HG03045 (cell line): ENCODE results near the gene MAX.

Experiments used
- ATAC-seq: cut with Tn5 transposase; IDR thresholded peaks from one replicate; pipeline ENCODE4 v1.9.1; 2021; ENCODE audit warnings: mild to moderate bottlenecking, moderate library complexity; ENCODE audit not compliant: unreplicated experiment

MAX gene, protein sequence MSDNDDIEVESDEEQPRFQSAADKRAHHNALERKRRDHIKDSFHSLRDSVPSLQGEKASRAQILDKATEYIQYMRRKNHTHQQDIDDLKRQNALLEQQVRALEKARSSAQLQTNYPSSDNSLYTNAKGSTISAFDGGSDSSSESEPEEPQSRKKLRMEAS

DNA sequence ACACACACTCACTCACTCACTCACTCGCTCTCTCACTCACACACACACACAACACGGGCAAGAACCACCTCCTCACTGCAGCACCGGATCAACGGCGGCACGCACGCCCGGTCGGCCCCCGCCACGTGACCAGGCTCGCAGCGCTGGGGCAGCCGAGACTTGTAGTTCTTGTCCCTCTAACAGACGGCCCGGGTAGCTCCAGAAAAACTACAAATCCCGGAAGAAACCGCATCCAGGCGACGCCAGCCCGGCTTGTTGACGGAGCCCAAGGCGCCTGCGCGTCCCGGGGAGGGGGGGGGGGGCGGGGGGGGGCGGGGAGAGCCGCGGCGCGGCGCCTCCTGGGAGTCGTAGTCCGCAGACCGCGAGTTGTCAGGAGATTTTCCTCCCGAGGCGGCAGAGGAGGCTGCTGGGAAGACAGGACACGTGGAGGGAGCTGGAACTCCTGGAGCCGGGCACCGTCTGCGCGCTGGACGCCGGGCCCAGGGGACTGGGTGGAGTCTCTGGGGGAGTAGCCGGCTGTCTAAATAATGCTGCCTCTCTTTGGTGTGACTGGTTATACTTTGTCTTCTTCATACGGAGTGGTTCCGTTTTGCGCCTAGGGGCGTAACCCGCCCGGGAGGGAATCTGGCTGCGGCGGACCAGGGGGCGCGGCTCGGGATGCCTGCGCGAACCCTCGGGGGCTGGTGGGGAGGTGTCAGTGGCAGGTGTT, at the start of gene MAX:
Gene MAX (minus strand): TSS at position 77 of the 709 bp plus-strand sequence. CDS start 178 bp downstream, outside the sequence.
- ATAC-seq: peak; percentile 87

DNA sequence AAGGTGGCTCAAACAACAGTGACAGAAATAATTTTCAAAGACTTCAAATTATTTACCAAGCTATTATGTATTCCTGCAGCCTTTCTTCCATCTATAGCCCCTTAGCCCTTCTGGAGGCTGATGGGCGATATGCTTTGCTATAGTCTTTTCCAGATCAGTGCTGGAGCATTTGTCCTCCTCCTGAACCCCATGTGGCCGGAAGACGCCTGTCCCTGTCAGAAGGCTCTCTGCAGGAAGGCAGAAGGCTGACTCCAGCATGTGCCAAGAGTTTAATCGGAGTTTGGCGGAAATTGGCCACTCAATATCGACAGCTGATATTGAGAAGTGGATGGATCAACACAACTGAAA, 49.3 kb upstream of the MAX start:
- no peak for ATAC-seq

DNA sequence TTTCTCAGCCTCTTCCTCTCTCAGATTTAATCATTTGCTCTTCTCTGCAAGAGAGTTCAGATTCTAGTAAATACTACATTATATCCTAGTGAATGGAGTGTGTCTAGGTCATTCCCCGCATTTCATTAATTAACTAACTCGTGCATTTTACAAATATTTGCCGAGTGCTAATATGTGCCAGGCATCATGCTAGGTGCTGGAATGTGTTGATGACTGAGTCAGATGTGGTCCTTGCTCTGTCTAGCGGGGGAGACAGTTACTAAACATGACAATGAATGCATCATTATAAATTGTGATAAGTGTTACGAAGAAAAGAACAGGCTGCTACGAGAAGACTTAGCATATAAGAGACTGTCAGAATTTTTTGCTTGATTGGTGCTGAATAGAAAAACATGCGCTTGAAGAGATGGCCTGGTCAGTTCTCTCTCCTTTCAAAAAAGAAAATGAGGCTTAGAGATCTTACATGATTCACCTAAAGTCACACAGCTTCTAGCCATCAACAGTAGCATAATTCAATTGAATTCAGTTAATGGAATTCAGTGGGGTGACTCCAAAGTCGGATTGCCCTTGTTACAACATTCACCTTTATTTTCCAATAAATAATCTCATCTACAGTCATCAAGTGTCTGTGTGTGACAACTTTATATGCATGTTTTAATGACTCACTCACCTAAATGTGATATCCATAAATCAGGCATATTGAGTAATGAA, 48.7 kb upstream of the MAX start:
- ATAC-seq: no peak

DNA sequence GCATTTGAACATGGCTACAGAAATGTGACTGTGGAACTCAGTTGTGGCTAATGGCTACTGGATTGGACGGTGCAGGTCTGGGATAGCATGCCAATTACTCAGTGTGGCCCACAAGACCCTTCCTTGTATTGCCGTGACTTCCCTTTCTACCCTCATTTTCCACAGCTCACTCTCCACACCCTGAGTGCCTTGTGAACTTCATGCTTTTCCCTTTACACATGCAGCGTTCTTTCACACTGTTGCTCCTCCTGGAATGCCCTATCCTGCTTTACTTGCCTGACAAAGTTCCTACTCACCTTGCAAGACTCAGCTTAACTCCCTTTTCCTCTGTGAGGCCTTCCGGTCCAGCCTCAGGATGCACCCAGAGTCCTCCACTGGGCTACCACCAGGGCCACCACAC, 46.8 kb upstream of the MAX start:
- no peak for ATAC-seq

DNA sequence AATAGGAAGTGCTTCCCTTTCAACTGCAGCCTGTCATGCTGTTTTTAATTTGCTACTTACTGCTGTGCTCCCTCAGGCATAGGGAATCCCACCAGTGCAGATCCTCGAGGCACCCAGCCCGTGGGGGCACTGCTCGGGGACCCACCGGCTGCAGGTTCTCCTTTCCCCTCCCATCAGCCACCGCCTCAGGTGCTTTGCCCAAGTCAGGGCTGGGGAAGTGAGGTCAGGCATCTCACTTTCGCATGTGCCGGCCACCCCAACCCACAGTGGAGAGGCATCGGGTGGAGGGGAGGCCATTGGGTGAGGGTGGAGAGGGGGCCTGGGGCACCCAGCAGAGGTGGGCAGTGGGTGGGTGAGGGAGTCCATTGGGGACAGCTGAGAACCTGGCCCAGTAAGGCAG, 41.9 kb upstream of the MAX start:
- ATAC-seq: no peak

DNA sequence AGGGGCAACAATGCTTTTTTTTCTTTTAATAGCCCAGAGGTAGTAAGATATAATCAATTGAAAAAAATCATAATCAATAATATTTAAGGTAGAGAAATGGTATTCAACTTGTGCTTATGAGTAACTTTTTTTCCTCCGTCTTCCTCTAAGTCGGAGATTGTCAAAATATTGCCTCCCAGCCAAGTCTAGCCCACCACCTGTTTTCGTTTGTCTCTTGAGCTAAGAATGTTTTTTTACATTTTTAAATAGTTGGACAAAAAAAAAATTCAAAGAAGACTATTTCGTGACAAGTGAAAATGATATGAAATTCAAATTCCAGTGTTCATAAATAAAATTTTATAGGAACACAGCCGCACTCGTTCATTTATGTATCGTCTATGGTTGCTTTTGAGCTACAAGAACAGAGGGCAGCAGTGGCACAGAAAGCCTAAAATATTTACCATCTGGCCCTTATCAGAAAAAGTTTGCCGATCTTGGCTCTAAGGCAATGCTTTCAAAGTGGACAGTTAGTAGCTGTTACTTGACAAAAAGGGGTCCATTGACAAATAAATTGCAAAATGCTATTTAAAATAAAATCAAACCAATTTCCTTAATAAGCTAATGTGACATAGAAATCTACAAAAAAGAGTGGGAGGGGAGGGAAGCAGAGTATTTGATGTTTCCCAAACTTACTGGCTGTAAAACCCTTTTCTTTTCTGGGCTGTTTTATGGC, 40.8 kb upstream of the MAX start:
- ATAC-seq: no peak

DNA sequence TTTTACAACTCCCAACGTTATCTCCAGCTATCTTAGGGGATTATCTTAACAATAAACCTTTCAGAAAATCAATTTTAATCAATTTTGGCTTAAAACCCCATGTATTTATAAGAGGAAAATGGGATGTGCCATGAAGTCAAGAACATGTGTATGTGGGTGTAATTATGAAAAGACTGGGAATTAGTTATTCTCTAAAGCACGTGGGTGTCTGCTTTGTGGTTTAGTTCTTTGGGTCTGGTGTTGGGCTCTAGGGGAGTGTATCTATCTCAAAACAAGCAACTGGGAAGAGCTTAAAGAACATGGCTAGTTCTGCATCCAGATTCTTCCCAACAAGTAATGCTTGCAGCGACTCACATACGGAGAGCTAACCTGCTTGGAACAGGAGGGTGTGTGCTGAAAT, 40.1 kb upstream of the MAX start:
- ATAC-seq: no peak

DNA sequence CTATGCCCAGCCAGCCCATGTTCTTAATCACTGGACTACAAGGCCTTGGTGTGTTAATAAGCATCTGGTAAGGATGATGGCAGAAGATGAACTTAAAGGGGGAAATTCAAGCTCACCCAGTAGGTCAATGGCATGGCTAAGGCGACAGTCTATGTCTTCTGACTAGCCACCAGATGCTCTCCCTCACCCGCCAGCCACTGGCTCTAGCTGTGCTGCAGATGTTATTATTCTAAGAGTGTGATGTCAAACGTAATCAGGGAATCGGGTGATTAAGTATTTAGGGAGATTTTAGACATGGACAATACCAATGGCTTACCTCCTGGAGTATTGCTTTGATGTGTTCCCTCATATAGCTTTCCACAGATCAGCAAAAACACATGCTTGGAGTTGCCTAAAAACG, 39.2 kb upstream of the MAX start:
- no peak for ATAC-seq

DNA sequence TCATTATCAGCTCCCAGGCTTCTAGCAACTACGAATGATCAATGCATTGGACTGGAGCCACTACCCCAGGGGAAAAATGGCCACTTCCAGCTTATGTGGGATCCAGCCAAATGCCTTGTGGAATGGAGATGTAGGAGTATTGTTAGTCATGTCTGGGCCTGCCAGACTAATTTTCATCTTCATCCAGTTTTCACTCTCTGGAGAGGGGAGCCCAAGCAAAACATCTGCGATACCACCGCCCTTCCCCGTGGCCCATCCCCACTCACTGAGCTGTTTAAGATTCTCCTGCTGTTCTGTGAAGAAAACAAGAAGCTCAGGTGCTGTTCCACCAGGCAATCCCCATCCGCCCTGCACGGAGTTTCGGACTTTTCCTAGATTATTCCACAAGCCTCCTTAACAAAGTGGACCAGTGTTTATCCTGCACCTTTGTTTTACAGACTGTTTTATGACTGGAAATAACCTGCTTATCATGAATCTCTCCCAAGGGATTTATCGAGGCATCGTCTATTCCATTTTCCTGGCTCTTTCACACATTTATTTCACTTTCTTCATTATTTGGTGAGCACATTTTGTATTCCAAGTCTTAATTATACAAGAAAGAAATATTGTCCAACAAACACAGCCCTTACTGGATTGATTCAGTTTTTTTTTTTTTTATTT, 35.5 kb upstream of the MAX start:
- no peak for ATAC-seq

DNA sequence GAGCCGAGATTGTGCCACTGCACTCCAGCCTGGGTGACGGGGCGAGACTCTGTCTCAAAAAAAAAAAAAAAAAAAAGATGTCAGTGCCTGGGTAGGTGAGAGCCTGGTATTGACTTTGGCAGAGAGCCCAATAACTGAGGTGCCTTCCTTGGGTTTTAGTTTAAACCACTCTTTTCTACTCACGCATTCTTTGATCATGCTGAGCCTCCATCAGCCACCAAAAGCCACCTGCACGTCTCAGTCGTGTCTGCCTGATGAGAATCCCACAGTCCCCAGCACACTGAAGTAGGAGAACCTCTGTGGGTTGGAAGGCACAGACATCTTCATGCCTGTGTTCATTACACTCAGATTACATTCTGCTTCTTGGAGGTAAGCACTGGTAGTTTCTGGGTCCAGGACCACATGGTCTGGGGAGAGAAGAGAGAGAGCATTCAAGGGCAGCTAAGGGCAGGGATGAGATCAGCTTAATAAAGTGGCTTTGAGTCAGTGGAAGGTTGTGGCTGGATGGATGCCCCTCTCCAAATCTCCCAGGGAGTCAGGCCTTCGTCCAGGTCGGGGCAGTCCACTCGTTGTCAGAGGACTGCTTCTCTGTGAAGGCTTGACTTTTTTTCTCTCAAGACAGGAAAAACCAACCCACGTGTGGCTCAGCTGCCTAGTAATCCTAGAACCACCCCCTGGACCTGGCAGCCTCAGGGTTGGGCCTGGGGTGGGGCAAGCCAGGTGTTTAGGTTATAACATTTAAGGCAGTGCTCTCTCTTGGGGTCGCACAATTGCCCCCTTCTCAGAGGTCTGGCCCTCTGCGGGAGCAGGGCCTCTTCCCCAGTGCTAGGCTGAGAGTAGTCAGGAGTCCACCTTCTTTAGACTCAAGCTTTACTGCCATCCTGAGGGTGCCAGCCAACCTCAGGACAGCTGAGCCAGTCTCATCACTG, 32.6 kb upstream of the MAX start:
- no peak for ATAC-seq

DNA sequence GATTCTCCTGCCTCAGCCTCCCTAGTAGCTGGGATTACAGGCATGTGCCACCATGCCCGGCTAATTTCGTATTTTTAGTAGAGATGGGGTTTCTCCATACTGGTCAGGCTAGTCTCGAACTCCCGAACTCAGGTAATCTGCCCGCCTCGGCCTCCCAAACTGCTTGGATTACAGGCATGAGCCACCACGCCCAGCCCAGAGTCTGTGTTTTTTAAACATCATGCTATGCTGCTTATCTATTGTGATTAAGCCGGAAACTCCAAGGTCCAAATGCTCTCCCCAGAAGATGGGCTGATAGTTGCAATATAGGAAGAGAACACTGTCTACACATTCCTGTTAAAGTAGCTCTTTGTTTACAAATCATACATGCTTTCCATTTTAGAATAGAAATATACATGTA, 30.5 kb upstream of the MAX start:
- no peak for ATAC-seq

DNA sequence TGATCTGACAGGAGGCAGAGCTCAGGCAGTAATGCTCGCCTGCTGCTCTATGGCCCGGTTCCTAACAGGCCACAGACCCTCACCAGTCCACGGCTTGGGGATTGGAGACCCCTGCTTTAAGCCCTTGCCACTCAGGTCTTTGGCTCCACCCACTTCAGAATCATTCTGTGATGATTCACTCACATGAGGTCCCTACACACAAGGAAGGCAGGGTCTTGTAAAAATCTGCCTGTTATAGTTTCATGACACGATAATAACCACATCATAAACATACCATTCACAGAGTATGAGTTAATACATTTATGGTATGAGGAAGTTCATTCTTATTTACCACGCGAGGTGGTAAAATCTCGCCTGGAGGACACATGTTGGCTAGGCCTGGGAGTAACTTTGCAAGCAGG, 29.0 kb upstream of the MAX start:
- no peak for ATAC-seq

DNA sequence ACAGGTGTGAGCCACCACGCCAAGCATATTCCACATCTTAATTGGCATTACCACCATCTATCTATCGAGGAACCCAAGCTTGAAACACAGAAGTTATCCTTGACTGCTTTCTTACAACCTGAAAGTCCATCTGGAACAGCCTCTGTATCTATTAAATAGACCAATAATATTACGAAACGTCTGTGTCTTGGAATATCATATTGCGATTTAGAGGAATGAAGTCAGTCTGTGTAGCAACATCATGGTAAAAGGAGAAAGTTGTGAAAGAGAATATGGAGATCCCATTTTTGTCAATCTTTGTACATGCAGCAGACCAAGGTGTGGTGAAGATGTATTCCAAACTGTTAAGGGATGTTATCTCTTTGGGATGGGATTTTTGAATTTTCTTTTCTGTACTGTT, 25.8 kb upstream of the MAX start:
- ATAC-seq: no peak

DNA sequence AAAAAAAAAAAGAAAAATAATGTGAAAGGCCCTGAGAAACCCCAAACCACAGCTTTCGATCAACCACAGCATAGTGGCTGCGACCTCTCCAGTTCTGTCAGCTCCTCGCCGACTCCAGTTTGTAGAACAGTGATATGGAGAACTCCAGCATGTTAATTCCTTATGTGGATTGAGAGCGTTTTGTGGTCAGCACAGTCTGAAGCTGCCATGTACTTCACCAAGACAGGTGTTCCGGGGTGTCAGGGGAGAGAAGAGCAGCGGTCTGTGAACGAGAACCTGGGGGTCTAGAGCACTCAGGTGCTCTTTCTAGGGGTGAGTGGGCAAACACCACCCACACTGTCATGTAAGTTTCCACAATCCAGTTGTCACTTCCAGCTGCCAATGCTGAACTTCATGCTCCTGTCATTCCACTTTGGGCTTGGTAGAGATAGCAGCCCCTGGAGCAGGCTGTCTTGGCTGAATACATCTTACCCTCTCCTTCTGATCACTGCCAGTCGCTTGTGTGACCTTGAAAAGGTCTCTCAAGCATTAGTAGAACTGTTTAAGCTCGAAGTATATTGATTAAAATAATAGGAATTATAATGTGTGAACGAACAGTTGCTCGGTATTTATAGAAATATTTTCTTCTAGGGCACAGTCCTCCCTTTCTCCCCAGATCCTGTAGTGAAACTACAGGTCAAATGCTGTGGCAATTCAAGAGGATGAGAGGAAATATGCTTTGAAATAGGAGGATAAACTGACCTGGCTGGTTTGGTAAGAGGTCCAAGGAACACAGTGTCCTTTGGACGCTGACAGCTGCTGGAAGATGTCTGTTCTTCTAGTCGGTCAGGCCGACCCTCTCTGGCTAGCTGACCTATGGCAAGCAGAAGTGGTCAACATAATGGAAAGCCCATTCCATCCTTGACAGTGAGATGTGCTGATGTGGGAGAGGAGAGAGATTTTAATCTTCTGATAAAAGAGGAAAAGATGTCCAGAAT, 15.7 kb upstream of the MAX start:
- ATAC-seq: no peak

DNA sequence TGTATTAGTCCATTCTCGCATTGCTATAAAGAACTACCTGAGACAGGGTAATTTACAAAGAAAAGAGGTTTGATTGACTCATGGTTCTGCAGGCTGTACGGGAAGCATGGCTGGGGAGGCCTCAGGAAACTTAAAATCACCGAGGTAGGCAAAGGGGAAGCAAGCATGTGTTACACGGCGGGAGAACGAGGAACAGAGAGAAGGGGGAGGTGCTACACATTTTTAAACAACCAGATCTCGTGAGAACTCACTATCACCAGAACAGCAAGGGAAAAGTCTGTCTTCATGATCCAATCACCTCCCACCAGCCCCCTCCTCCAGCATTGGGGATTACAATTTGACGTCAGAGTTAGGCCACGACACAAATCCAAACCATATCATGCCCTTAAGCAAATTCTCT, 13.3 kb upstream of the MAX start:
- ATAC-seq: no peak

DNA sequence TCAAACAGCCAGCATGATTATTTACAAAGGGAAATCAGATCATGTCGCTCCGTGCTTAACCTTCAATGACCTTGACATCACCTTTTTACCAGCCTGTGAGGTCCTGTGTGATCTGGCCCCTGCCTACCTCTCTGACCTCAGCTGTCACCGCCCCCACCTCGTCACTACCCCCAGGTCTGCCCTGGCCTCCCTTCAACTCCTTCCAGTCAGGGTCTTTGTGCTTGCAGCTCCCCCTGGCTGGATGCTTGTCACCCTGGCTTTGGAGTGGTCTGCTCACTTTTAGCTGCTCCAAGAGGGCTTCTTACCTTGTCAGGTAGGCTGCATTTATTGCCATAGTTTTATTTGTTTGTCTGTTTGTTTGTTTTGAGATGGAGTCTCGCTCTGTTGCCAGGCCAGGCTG, 8.2 kb upstream of the MAX start:
- no peak for ATAC-seq

DNA sequence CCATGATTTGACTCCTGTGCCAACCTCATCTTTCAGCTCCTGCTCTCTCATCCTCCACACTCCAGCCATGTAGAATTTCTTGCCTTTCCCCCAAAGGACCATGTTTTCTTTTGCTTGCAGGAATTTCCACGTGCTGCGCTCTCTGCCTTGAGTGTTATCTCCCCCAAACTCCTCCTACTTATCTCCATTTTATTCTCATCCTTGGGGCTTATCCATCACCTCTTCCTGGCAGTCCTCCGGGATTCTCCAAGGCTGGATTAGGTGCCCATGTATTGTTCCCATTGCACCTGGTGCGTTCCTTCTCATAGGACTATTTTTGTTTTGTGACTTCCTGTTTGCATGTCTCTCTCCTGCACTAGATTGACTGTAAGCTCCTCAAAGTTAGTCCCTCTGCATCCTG, 7.0 kb upstream of the MAX start:
- no peak for ATAC-seq

DNA sequence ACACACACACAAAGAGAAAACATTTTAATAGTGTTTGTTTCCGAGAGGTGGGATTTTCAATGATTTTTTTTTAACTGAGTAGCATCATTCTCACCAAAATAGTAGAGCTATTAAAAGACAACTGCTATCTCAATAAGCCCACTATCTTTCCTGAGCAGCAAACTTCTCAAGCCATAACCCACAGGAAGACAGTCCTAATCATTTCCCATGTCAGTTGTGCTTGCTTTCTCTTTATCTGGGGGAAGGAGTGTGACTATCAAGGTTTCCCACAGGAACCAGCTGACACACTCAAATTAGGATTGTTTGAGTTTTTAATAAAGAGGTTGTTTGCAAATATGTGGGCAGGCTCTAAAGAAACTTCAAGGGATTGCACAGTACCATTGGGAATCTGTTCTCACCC, 4.9 kb upstream of the MAX start:
- no peak for ATAC-seq

DNA sequence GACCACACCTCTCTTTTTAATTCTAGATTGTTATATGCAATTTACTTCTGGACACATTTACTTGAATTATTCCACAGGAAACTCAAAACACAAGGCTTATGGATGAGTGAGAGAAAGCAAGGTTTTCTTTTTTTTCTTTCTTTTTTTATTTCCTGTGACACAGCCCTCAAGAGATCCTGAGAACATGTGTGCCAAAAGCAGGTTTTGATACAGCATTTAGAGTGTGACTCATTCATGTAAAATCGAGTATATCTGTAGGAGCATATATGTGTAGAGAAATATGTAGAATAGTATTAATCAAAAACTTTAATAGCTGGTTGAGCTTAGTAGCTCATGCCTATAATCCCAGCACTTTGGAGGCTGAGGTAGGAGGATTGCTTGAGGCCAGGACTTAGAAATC, 4.4 kb upstream of the MAX start:
- no peak for ATAC-seq
